ENCODE results near the gene PGD. TPM values are rescaled to one million over a fixed set of nuclear protein-coding genes. Genes with fewer than 3 reads are reported as not detected.

PGD gene
- total and polyA plus RNA-seq, 10 of the 15 experiments (the other 5 are each of a cell fraction or from before 2014, with no cell fraction given), result 108 to 262 (median 171) TPM

- Histone ChIP-seq H3K27me3 (replicated peaks in 1 of 2; ENCODE audit: control insufficient read depth in 2 of 2, insufficient read depth in 2 of 2, low read length in 1 of 2) (no peaks in the 10 kb centered on the region), H3K4me2 (ENCODE audit: control insufficient read depth, insufficient read depth) (no peak overlapping the region), H3K4me1 (ENCODE audit: control insufficient read depth, insufficient read depth, low read length) (no peaks in the 10 kb centered on the region), H3K4me3 (no peak overlapping the region), H3K9me3 (replicated peaks; ENCODE audit: control insufficient read depth, insufficient read depth, low read length) (no peaks in the 10 kb centered on the region; the same call in 2 of the 3 replicates), H3K79me2 (ENCODE audit: control insufficient read depth, insufficient read depth, low read length) (no peaks in the 10 kb centered on the region), H2AFZ (ENCODE audit: control insufficient read depth, low read depth, low read length) (no peak overlapping the region), H3K9ac (ENCODE audit: control insufficient read depth, insufficient read depth, low read length) (no peak overlapping the region), H3K36me3 (ENCODE audit: control insufficient read depth in 2 of 2, insufficient read depth in 2 of 2, low read length in 1 of 2) (no peaks in the 10 kb centered on the region), H3K27ac (ENCODE audit: control insufficient read depth, insufficient read depth) (no peak overlapping the region), H4K20me1 (ENCODE audit: control insufficient read depth, insufficient read depth) (no peaks in the 10 kb centered on the region)
- RAD21 ChIA-PET (ENCODE audit: unreplicated experiment), result no interaction called here
- in situ Hi-C loops (cut with MboI), result no loop called here
- 91% methylated on average over 21 of the region's 21 CpGs for WGBS (ENCODE audit: insufficient coverage, insufficient replicate concordance, low lambda C conversion rate, missing lambda C conversion rate)
- no TSS peak for BruUV-seq (replicated peaks)
- intact Hi-C loops (cut with micrococcal nuclease; ENCODE audit: unreplicated experiment), result no loop called here
- no peak for ATAC-seq
- TF ChIP-seq BACH1 (IDR thresholded peaks at IDR 0.05; ENCODE audit: borderline replicate concordance), result no peak
- TF ChIP-seq NRF1 (conservative IDR thresholded peaks at IDR 0.05; ENCODE audit: low read depth, low read length), result no peak
- no peak for TF ChIP-seq NFXL1 (IDR thresholded peaks at IDR 0.05; ENCODE audit: borderline replicate concordance)
- TF ChIP-seq RELA (IDR thresholded peaks at IDR 0.05; ENCODE audit: borderline replicate concordance, partially characterized antibody), result no peak
- no peak for TF ChIP-seq KDM1A (IDR thresholded peaks at IDR 0.05; ENCODE audit: borderline replicate concordance)
- TF ChIP-seq TCF3 (IDR thresholded peaks at IDR 0.05; ENCODE audit: borderline replicate concordance, insufficient read depth, low read depth, low read length), result no peak
- no peak for TF ChIP-seq RUNX3 (IDR thresholded peaks at IDR 0.05; ENCODE audit: low read length)
- TF ChIP-seq RAD51 (IDR thresholded peaks at IDR 0.05), result no peak
- no peak for TF ChIP-seq E2F8 (IDR thresholded peaks at IDR 0.05; ENCODE audit: low read depth, partially characterized antibody)
- TF ChIP-seq CBX3 (IDR thresholded peaks at IDR 0.05; ENCODE audit: borderline replicate concordance, low read depth), result no peak
- TF ChIP-seq, protein P1, sequence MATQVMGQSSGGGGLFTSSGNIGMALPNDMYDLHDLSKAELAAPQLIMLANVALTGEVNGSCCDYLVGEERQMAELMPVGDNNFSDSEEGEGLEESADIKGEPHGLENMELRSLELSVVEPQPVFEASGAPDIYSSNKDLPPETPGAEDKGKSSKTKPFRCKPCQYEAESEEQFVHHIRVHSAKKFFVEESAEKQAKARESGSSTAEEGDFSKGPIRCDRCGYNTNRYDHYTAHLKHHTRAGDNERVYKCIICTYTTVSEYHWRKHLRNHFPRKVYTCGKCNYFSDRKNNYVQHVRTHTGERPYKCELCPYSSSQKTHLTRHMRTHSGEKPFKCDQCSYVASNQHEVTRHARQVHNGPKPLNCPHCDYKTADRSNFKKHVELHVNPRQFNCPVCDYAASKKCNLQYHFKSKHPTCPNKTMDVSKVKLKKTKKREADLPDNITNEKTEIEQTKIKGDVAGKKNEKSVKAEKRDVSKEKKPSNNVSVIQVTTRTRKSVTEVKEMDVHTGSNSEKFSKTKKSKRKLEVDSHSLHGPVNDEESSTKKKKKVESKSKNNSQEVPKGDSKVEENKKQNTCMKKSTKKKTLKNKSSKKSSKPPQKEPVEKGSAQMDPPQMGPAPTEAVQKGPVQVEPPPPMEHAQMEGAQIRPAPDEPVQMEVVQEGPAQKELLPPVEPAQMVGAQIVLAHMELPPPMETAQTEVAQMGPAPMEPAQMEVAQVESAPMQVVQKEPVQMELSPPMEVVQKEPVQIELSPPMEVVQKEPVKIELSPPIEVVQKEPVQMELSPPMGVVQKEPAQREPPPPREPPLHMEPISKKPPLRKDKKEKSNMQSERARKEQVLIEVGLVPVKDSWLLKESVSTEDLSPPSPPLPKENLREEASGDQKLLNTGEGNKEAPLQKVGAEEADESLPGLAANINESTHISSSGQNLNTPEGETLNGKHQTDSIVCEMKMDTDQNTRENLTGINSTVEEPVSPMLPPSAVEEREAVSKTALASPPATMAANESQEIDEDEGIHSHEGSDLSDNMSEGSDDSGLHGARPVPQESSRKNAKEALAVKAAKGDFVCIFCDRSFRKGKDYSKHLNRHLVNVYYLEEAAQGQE (IDR thresholded peaks at IDR 0.05; ENCODE audit: low read depth, low read length), result no peak
- TF ChIP-seq SMC3 (IDR thresholded peaks at IDR 0.05; ENCODE audit: borderline replicate concordance, low read length), result no peak
- TF ChIP-seq CHD4 (IDR thresholded peaks at IDR 0.05), result no peak
- no peak for TF ChIP-seq RB1 (IDR thresholded peaks at IDR 0.05; ENCODE audit: borderline replicate concordance)
- TF ChIP-seq PAX5 (IDR thresholded peaks at IDR 0.05; ENCODE audit: borderline replicate concordance, low read depth, low read length), result no peak
- no peak for DNase-seq (ENCODE audit: low read depth, low spot score)
- POLR2A ChIA-PET, result interaction anchor here (0.6 kb wide), 1 partner anchor 38 kb away, joined by 3 read pairs; no protein-coding TSS in a partner anchor
- SMC1A ChIA-PET (ENCODE audit: uncharacterized antibody, unreplicated experiment), result no interaction called here
- CTCF ChIA-PET, result interaction anchor here (1.1 kb wide), 1 partner anchor 44 kb away, joined by 3 read pairs; no protein-coding TSS in a partner anchor
- FAIRE-seq, result no peak
Measured at GRCh38 chr1:10450156-10450814, 51.4 kb downstream of the PGD start.

Data from GM12878 (cell line).